CD4-positive, alpha-beta T cell treated with Interleukin-4 for 4 hours (primary cell): ENCODE results near the gene FOXD4L4.
"Not testable (repeated sequence)": the region's sequence is repeated elsewhere in the genome, so short reads cannot be mapped to it uniquely, and the experiment has no call there.

ENCODE experiments used
- DNase-seq: peaks from one replicate; pipeline ENCODE4 v3.0.0-alpha.2; 2020

FOXD4L4 gene

GRCh38 chr9:65737096-65737564 lies at the start of gene FOXD4L4:
Gene FOXD4L4 (plus strand): TSS chr9:65737146. CDS start chr9:65737146, 0 bp downstream.
- not testable (repeated sequence) for DNase-seq

- DNase-seq = not testable (repeated sequence)
Observed at GRCh38 chr9:65703550-65703949, 33.4 kb upstream of the FOXD4L4 start.

DNA sequence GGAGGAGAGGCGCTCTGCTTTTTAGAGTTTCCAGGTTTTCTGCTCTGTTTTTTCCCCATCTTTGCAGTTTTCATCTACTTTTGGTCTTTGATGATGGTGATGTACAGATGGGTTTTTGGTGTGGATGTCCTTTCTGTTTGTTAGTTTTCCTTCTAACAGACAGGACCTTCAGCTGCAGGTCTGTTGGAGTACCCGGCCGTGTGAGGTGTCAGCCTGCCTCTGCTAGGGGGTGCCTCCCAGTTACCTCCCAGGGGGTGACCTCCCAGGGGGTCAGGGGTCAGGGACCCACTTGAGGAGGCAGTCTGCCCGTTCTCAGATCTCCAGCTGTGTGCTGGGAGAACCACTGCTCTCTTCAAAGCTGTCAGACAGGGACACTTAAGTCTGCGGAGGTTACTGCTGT lies 22.5 kb upstream of the FOXD4L4 start:
- DNase-seq = not testable (repeated sequence)

DNA sequence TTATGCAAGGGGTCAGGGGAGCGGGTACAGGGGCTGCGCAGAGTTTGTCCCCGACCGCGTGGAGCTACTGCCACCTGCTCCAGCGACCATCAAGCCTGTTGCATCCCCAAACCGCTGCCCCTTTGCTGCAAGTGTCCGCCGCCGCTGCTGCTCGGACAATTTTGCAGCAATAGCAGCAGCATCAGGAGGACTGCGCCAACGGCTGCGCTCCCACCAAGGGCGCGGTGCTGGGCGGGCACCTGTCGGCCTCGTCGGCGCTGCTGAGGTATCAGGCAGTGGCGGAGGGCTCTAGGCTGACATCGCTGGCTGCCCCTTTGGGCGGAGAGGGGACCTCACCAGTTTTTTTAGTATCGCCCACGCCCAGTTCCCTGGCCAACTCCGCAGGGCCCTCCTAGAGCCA lies 1.2 kb downstream of the FOXD4L4 start:
- not testable (repeated sequence) for DNase-seq
